ENCODE measurements around the gene ATP1B2. TPM values are rescaled to one million over a fixed set of nuclear protein-coding genes. Genes with fewer than 3 reads are reported as not detected.

Gene ATP1B2
- total RNA-seq, 2 donors from 2014 or later: 2.2 to 2.6 TPM

DNA sequence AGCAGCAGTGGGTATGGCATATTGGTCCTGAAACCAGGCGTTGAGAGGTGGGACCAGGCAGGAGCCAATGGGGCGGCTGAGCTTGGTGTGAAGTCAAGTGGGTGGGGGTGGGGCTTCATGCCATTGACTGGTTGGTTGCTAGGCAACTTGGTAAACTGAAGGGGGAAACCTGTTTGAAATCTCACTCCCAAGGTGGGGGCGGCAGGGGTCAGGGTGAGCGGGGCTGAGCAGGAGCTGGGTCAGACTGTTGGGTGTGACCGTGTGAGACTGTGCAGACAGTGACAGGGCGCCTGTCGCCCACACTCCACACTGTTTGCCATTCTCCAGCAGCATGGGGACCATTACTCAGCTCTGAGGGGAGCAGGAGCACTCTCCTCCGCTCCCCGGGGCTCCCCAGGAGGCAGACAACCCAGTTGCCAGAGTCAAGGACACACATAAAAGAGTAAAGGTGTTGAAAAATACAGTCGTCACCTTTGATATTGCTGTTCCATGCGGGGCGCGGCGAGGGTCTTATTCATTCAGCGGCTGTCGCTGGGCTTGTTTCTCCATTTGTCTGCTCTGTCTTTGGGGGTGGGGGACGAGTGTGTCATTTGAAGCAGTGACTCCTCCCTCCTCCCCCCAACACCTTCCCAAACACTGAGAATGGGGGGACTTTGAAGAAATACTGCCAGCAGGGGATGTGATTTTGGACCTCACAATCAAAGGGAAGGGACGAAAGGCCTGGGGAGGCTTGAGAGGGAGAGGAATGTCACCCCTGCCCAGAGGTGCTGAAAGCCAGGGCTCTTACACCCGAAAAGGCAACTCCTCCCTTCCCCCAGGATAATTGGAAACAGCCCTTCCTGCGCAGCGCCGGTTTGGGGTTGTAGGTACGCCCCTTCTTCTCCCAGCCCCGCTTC is 53.1 kb downstream of the ATP1B2 start:
- intact Hi-C loops (cut with DNase I): no loop called here
- no peak for DNase-seq (ENCODE audit: low spot score)

DNA sequence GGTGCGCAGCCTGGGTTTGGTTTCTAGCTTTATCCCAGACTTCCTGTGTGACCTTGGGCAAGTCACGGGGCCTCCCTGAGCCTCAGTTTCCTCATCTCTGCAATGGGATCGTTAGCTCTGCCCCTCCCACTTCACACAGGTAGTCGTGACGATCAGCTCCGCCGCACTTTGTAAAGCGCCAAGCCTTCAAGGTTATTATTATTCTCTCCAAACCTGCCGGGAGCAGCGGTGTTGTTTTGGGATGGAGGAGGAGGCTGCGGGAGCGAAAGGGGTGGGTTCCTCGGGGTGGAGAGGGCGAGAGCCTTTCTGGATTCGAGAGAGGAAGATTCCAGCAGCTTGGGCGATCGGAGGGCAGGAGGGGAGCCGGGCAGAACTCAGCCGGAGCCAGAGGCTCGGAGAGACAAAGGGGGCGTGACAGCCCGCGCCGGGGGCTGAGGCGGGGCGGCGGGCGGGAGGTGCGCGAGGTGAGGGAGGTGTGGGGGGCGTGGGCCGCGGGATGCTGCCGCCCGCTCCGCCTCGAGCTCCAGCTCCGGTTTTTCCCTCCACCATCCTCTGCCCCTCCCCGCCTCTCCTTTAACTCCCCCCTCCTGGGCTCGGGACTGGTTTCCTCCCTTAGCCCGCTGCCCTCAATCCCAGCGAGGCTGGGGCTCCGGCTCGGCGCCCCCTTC is 54.0 kb downstream of the ATP1B2 start, which contains the start of gene EFNB3:
EFNB3 (plus strand) TSS at position 602 of the 668 bp plus-strand sequence. CDS start 397 bp downstream, outside the sequence.
- DNase-seq (ENCODE audit: low spot score): no peak

GRCh38 chr17:7705269-7706255 is 54.8 kb downstream of the ATP1B2 start:
- peak; percentile 69 for DNase-seq (ENCODE audit: low spot score)
- intact Hi-C loops (cut with DNase I): no loop called here

More for the DNA sequence above, 54.0 kb downstream of the ATP1B2 start, which contains the start of gene EFNB3:
- intact Hi-C loops (cut with DNase I): no loop called here

DNA sequence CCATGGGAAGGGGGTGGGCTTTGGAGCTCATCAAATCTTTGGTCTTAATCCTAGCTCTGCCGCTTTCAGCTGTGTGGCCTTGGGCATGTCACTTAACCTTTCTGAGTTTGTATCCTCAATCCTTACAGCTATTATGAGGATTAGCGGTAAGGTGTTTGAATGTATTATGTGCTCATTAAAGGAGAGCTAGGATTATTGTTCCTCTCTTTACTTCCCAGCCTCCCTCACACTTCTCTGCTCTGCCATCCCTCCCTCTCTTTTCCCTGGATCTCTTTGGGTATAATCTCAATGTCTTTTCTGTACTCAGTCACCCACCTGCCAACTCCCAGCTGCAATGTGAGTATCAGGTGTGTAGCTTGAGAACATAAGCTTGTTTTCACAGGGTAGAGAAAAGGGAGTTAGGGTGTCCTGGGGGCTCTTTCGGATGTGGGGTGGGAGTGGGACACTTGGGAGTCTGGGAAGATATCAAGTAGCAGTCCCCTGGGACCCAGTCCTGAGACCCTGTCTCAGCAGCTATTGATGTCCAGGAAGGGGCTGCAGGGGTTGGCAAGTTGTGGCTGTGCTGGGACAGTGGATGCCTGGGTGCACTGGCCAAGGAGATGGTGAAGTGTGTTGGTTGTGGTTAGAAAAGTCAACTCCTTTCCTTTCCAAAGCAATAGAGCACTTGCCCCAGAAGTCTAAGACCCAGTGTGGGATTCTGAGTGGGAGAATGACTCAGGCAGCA is 56.1 kb downstream of the ATP1B2 start:
- DNase-seq (ENCODE audit: low spot score): no peak
- intact Hi-C loops (cut with DNase I): no loop called here

Other genes starting within 250 kb of the ATP1B2 start
- gene TMEM256, start 246.8 kb upstream of the ATP1B2 start, total RNA-seq: 10 to 100 TPM; 39.3 to 65.5 TPM
- gene NLGN2, start 243.1 kb upstream of the ATP1B2 start, total RNA-seq: 10 to 100 TPM; 31.6 to 34.2 TPM
- not detected for gene SPEM1, start 230.6 kb upstream of the ATP1B2 start, total RNA-seq
- not detected for gene SPEM2, start 225.3 kb upstream of the ATP1B2 start, total RNA-seq
- gene SPEM3, start 222.1 kb upstream of the ATP1B2 start, total RNA-seq: not detected
- 1 to 10 TPM; 1.8 to 3.0 TPM for gene TMEM102, start 215.5 kb upstream of the ATP1B2 start, total RNA-seq
- 1 to 10 TPM; 2.7 to 3.8 TPM for gene FGF11, start 211.4 kb upstream of the ATP1B2 start, total RNA-seq
- 10 to 100 TPM in 1 of 2 donors, 1 to 10 TPM in 1; 7.8 to 10.5 TPM for gene CHRNB1, start 205.9 kb upstream of the ATP1B2 start, total RNA-seq
- 10 to 100 TPM; 67.3 to 67.9 TPM for gene ZBTB4, start 171.3 kb upstream of the ATP1B2 start, total RNA-seq
- gene SLC35G6, start 169.5 kb upstream of the ATP1B2 start, total RNA-seq: not detected
- 10 to 100 TPM; 65.5 to 70.0 TPM for gene POLR2A, start 166.6 kb upstream of the ATP1B2 start, total RNA-seq
- 10 to 100 TPM; 52.0 to 65.1 TPM for gene TNFSF12, start 101.9 kb upstream of the ATP1B2 start, total RNA-seq
- 10 to 100 TPM; 15.5 to 33.3 TPM for gene TNFSF13, start 92.2 kb upstream of the ATP1B2 start, total RNA-seq
- 10 to 100 TPM; 36.2 to 48.2 TPM for gene SENP3, start 89.0 kb upstream of the ATP1B2 start, total RNA-seq
- gene CD68, start 71.3 kb upstream of the ATP1B2 start, total RNA-seq: 100 to 1,000 TPM; 111 to 158 TPM
- gene MPDU1, start 67.1 kb upstream of the ATP1B2 start, total RNA-seq: 10 to 100 TPM; 24.7 to 31.2 TPM
- 1 to 10 TPM; 2.1 to 2.5 TPM for gene SOX15, start 60.8 kb upstream of the ATP1B2 start, total RNA-seq
- 10 to 100 TPM; 25.4 to 31.6 TPM for gene FXR2, start 36.0 kb upstream of the ATP1B2 start, total RNA-seq
- 10 to 100 TPM; 40.7 to 63.3 TPM for gene SAT2, start 23.1 kb upstream of the ATP1B2 start, total RNA-seq
- gene SHBG, start 20.8 kb upstream of the ATP1B2 start, total RNA-seq: under 1 TPM in 1 of 2 donors, not detected in 1; 0.43 TPM
- gene TP53, start 36.6 kb downstream of the ATP1B2 start, total RNA-seq: 10 to 100 TPM; 30.6 to 37.3 TPM
- 1 to 10 TPM; 4.8 to 5.0 TPM for gene WRAP53, start 37.6 kb downstream of the ATP1B2 start, total RNA-seq
- gene EFNB3, start 54.3 kb downstream of the ATP1B2 start, total RNA-seq: under 1 TPM; 0.19 to 0.42 TPM
- 1 to 10 TPM in 1 of 2 donors, under 1 TPM in 1; 0.19 to 1.3 TPM for gene DNAH2, start 66.8 kb downstream of the ATP1B2 start, total RNA-seq
- gene KDM6B, start 183.3 kb downstream of the ATP1B2 start, total RNA-seq: 10 to 100 TPM; 21.0 to 29.0 TPM
- gene TMEM88, start 204.1 kb downstream of the ATP1B2 start, total RNA-seq: 10 to 100 TPM; 17.5 to 26.1 TPM
- gene NAA38, start 206.6 kb downstream of the ATP1B2 start, total RNA-seq: 10 to 100 TPM; 65.2 to 79.7 TPM
- 1 to 10 TPM; 8.9 TPM for gene CYB5D1, start 207.1 kb downstream of the ATP1B2 start, total RNA-seq
- gene CHD3, start 237.9 kb downstream of the ATP1B2 start, total RNA-seq: 100 to 1,000 TPM in 1 of 2 donors, 10 to 100 TPM in 1; 67.4 to 105 TPM

Measured in posterior vena cava (tissue), 2 donors.